Type B pancreatic cell (in vitro differentiated cells): ENCODE results near the gene DOK6. TPM values are rescaled to one million over a fixed set of nuclear protein-coding genes. Genes with fewer than 3 reads are reported as not detected.

Source experiments
- DNase-seq: peaks from one replicate; pipeline ENCODE4 v3.0.0; 2021; ENCODE audit warnings: mixed read lengths; ENCODE audit not compliant: unreplicated experiment; ENCODE audit errors: extremely low spot score
- H3K27ac Mint-ChIP-seq: 2 replicates; pipeline ENCODE4 v1.8.0; 2021; ENCODE audit warnings: mild to moderate bottlenecking, mixed read lengths
- H3K27me3 Mint-ChIP-seq: 2 replicates; pipeline ENCODE4 v1.8.0; 2021; ENCODE audit warnings: mixed read lengths
- H3K36me3 Mint-ChIP-seq: 2 replicates; pipeline ENCODE4 v1.8.0; 2021; ENCODE audit warnings: mixed read lengths
- H3K4me1 Mint-ChIP-seq: one replicate; pipeline ENCODE4 v1.8.0; 2021; ENCODE audit warnings: mixed read lengths; ENCODE audit not compliant: unreplicated experiment
- H3K4me3 Mint-ChIP-seq: 2 replicates; pipeline ENCODE4 v1.8.0; 2021; ENCODE audit warnings: mild to moderate bottlenecking, mixed read lengths
- H3K9me3 Mint-ChIP-seq: 2 replicates; pipeline ENCODE4 v1.8.0; 2021; ENCODE audit warnings: mixed read lengths
- CTCF ChIP-seq: fragments of 200-600 bp; sonication (generic); conservative IDR thresholded peaks from 2 replicates; pipeline ENCODE4 v1.5.0; 2021; ENCODE audit warnings: antibody characterized with exemption, mild to moderate bottlenecking
- total RNA-seq: library from RNA; stranded (reverse); gene quantifications from 2 replicates; pipeline ENCODE4 v1.2.1, GENCODE V29; 2021; ENCODE audit warnings: low replicate concordance

DOK6 gene
- total RNA-seq, 1 donor from 2014 or later = 7.3 TPM

GRCh38 chr18:69838620-69839411 lies 438.1 kb downstream of the DOK6 start:
- DNase-seq = no peak
- no peaks in the 10 kb centered on the region for H3K9me3 Mint-ChIP-seq
- H3K4me1 Mint-ChIP-seq = no peaks in the 10 kb centered on the region
- no peak overlapping the region for H3K4me3 Mint-ChIP-seq
- H3K27me3 Mint-ChIP-seq = no peaks in the 10 kb centered on the region
- no peaks in the 10 kb centered on the region for H3K36me3 Mint-ChIP-seq
- TF ChIP-seq CTCF = no peak
- H3K27ac Mint-ChIP-seq = no peak overlapping the region

- H3K36me3 Mint-ChIP-seq = no peaks in the 10 kb centered on the region
- no peak overlapping the region for H3K27ac Mint-ChIP-seq
- no peaks in the 10 kb centered on the region for H3K9me3 Mint-ChIP-seq
- H3K4me1 Mint-ChIP-seq = no peaks in the 10 kb centered on the region
- no peaks in the 10 kb centered on the region for H3K27me3 Mint-ChIP-seq
- DNase-seq = no peak
- H3K4me3 Mint-ChIP-seq = no peak overlapping the region
- TF ChIP-seq CTCF = no peak
These were observed 438.8 kb downstream of the DOK6 start for GRCh38 chr18:69839497-69839896.

- no peak overlapping the region for H3K27ac Mint-ChIP-seq
- no peaks in the 10 kb centered on the region for H3K4me1 Mint-ChIP-seq
- no peak overlapping the region for H3K4me3 Mint-ChIP-seq
These were observed 439.3 kb downstream of the DOK6 start for GRCh38 chr18:69840001-69840400.

GRCh38 chr18:69840445-69840844 lies 439.8 kb downstream of the DOK6 start:
- no peaks in the 10 kb centered on the region for H3K9me3 Mint-ChIP-seq
- H3K27me3 Mint-ChIP-seq = no peaks in the 10 kb centered on the region
- H3K36me3 Mint-ChIP-seq = no peaks in the 10 kb centered on the region
- DNase-seq = no peak
- H3K27ac Mint-ChIP-seq = no peak overlapping the region
- no peaks in the 10 kb centered on the region for H3K4me1 Mint-ChIP-seq
- no peak for TF ChIP-seq CTCF
- H3K4me3 Mint-ChIP-seq = no peak overlapping the region

More at GRCh38 chr18:69840001-69840400, 439.3 kb downstream of the DOK6 start:
- H3K36me3 Mint-ChIP-seq = no peaks in the 10 kb centered on the region
- no peak for TF ChIP-seq CTCF
- no peak for DNase-seq
- H3K27me3 Mint-ChIP-seq = no peaks in the 10 kb centered on the region
- H3K9me3 Mint-ChIP-seq = no peaks in the 10 kb centered on the region

- no peaks in the 10 kb centered on the region for H3K4me1 Mint-ChIP-seq
- no peaks in the 10 kb centered on the region for H3K27me3 Mint-ChIP-seq
These were observed 440.4 kb downstream of the DOK6 start for GRCh38 chr18:69841117-69841516.

More at GRCh38 chr18:69841117-69841516, 440.4 kb downstream of the DOK6 start:
- Mint-ChIP-seq H3K36me3 (no peaks in the 10 kb centered on the region), H3K27ac (no peak overlapping the region), H3K4me3 (no peak overlapping the region), H3K9me3 (no peaks in the 10 kb centered on the region)
- no peak for TF ChIP-seq CTCF
- DNase-seq = no peak
